ENCODE results near the gene SASH1.

DNA sequence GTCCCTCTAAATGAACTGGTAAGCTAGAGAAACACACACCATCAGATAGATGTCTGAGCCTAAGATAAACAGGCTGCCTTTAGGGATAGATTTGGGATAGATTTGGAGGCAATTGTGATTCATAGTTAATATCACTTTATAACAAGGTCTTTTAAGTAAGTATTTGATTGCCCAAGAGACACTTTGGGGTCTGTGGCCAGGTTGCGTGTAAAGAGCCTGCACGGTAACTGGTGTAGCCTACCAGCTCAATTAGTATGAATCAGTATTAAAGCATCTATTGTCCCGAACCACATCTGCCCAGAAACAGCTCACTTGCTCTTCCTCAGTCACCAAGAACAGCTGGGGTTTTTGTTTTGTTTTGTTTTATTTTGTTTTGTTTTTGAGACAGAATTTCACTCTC lies 193.3 kb downstream of the SASH1 start:
- TF ChIP-seq, protein P1, sequence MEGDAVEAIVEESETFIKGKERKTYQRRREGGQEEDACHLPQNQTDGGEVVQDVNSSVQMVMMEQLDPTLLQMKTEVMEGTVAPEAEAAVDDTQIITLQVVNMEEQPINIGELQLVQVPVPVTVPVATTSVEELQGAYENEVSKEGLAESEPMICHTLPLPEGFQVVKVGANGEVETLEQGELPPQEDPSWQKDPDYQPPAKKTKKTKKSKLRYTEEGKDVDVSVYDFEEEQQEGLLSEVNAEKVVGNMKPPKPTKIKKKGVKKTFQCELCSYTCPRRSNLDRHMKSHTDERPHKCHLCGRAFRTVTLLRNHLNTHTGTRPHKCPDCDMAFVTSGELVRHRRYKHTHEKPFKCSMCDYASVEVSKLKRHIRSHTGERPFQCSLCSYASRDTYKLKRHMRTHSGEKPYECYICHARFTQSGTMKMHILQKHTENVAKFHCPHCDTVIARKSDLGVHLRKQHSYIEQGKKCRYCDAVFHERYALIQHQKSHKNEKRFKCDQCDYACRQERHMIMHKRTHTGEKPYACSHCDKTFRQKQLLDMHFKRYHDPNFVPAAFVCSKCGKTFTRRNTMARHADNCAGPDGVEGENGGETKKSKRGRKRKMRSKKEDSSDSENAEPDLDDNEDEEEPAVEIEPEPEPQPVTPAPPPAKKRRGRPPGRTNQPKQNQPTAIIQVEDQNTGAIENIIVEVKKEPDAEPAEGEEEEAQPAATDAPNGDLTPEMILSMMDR (conservative IDR thresholded peaks at IDR 0.05 in 1 of 2, IDR thresholded peaks at IDR 0.05 in 1 of 2; ENCODE audit: low read depth in 1 of 2, low read length in 2 of 2), result no peak
- no peak for TF ChIP-seq EZH2 (IDR thresholded peaks at IDR 0.05; ENCODE audit: low read length, missing control alignments)
